ENCODE results near the gene SYT13. TPM values are rescaled to one million over a fixed set of nuclear protein-coding genes. Genes with fewer than 3 reads are reported as not detected.

Gene SYT13
- total RNA-seq, 1 experiment from 2014 or later: not detected

DNA sequence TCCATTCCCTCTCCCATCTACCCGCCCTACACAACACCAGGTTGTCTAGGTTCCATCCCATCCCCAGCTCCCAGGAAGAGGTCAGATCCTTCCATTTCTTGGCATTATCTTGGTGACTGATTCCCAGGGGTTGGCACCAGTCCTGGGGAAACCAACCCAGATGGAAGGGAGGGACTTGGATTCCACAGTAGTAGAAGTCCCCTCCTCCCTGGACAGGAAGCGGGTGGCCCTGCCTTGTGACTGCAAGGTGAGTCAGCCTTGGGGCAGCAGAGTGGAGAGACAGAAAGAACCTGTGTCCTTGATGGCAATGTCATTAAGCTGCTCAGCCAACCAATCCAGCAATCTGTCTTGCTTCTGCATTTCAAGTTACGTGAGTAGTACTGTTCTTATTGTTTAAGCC is 26.5 kb downstream of the SYT13 start:
- Histone ChIP-seq H3K36me3 (ENCODE audit: low read depth) (no peaks in the 10 kb centered on the region), H3K27ac (no peak overlapping the region), H2AFZ (no peak overlapping the region), H3K4me3 (no peak overlapping the region), H4K20me1 (ENCODE audit: insufficient read depth) (no peaks in the 10 kb centered on the region), H3K9me2 (ENCODE audit: insufficient read depth) (peaks cover 6% of the 10 kb centered on the region; the same call in 1 of the 2 replicates), H3K4me2 (no peak overlapping the region), H3K79me2 (ENCODE audit: low read depth) (no peaks in the 10 kb centered on the region), H3K9me3 (ENCODE audit: insufficient read depth, low read depth) (no peaks in the 10 kb centered on the region), H3F3A (ENCODE audit: insufficient read depth, low read depth) (no peaks in the 10 kb centered on the region), H3K27me3 (ENCODE audit: insufficient read depth, low read depth) (peaks cover 47% of the 10 kb centered on the region), H3K4me1 (replicated peaks; ENCODE audit: insufficient read depth) (0 out of 2 replicates have a peak, but pooled peaks cover 3% of the 10 kb centered on the region)
- ChIA-PET POLR2A (ENCODE audit: unreplicated experiment) (no interaction called here), CTCF (interaction anchor here (0.6 kb wide), 1 partner anchor 433 kb away, joined by 3 read pairs; no protein-coding TSS in a partner anchor)
- no TSS peak for BruUV-seq (replicated peaks)
- intact Hi-C loops (cut with micrococcal nuclease; ENCODE audit: unreplicated experiment): no loop called here
- peak; percentile 48 to 63 for DNase-seq
- TF ChIP-seq, protein P1, sequence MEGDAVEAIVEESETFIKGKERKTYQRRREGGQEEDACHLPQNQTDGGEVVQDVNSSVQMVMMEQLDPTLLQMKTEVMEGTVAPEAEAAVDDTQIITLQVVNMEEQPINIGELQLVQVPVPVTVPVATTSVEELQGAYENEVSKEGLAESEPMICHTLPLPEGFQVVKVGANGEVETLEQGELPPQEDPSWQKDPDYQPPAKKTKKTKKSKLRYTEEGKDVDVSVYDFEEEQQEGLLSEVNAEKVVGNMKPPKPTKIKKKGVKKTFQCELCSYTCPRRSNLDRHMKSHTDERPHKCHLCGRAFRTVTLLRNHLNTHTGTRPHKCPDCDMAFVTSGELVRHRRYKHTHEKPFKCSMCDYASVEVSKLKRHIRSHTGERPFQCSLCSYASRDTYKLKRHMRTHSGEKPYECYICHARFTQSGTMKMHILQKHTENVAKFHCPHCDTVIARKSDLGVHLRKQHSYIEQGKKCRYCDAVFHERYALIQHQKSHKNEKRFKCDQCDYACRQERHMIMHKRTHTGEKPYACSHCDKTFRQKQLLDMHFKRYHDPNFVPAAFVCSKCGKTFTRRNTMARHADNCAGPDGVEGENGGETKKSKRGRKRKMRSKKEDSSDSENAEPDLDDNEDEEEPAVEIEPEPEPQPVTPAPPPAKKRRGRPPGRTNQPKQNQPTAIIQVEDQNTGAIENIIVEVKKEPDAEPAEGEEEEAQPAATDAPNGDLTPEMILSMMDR (conservative IDR thresholded peaks at IDR 0.05): no peak
- no peak for TF ChIP-seq EZH2 (IDR thresholded peaks at IDR 0.05; ENCODE audit: low read depth)

DNA sequence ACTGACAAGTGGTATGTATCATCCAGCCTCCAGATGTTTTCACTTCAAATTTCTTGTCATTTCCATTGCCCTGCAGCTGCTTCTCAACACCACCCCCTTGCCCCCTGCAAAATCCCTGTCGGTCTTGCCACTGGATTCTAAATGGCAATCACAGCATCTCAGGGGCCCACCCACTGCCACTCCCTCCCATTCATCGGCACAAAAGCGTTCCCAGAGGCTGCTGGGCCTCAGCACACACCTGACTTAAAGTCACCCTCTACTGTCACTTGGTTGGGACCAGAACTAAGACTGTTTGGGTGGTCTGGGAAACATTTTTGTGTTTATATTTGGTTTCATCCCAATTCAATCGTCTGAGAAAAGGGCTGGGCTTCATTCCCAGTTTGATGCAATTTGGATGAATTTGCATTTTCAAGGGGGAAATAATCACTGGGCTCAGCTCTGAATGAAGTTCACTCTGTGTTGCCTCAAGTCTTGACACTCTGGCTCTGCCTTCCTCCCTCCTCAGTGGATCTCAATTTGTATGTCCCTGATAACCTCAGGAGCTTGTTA is 27.1 kb downstream of the SYT13 start:
- ChIA-PET CTCF (no interaction called here), POLR2A (ENCODE audit: unreplicated experiment) (no interaction called here)
- TF ChIP-seq EZH2 (IDR thresholded peaks at IDR 0.05; ENCODE audit: low read depth): no peak
- TF ChIP-seq, protein P1 (conservative IDR thresholded peaks at IDR 0.05): no peak
- peaks cover 6% of the 10 kb centered on the region; the same call in 1 of the 2 replicates for H3K9me2 ChIP-seq (ENCODE audit: insufficient read depth)
- no peaks in the 10 kb centered on the region for H3K79me2 ChIP-seq (ENCODE audit: low read depth)
- 0 out of 2 replicates have a peak, but pooled peaks cover 3% of the 10 kb centered on the region for H3K4me1 ChIP-seq (replicated peaks; ENCODE audit: insufficient read depth)
- H3F3A ChIP-seq (ENCODE audit: insufficient read depth, low read depth): no peaks in the 10 kb centered on the region
- no TSS peak for BruUV-seq (replicated peaks)
- intact Hi-C loops (cut with micrococcal nuclease; ENCODE audit: unreplicated experiment): no loop called here
- H2AFZ ChIP-seq: no peak overlapping the region
- H3K9me3 ChIP-seq (ENCODE audit: insufficient read depth, low read depth): no peaks in the 10 kb centered on the region
- no peak overlapping the region for H3K27ac ChIP-seq
- no peaks in the 10 kb centered on the region for H4K20me1 ChIP-seq (ENCODE audit: insufficient read depth)
- DNase-seq: no peak
- H3K36me3 ChIP-seq (ENCODE audit: low read depth): no peaks in the 10 kb centered on the region
- H3K4me2 ChIP-seq: no peak overlapping the region
- peaks cover 46% of the 10 kb centered on the region for H3K27me3 ChIP-seq (ENCODE audit: insufficient read depth, low read depth)
- H3K4me3 ChIP-seq: no peak overlapping the region

DNA sequence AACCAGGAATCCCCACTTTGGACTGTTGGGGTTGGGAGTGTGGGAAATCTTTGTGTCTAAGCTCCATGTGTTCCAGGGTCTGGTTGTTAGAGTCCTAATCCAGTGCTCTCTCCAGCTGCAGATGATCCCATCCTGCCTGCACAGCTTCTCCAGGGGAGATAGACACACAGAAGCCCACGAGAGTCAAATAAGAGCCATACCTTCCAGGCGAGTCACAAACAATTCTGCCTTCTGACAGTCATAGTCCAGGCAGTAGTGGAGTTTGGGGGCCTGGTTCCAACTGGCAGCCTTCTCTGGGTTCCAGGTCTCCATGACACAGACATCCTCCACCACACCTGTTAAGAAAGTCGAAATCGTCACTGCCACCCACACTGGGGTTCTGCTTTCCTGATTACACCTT is 32.1 kb downstream of the SYT13 start:
- no peaks in the 10 kb centered on the region for H3K4me1 ChIP-seq (replicated peaks; ENCODE audit: insufficient read depth)
- H3K27me3 ChIP-seq (ENCODE audit: insufficient read depth, low read depth): peaks cover 40% of the 10 kb centered on the region
- no peaks in the 10 kb centered on the region for H4K20me1 ChIP-seq (ENCODE audit: insufficient read depth)
- no peaks in the 10 kb centered on the region for H3K79me2 ChIP-seq (ENCODE audit: low read depth)
- CTCF ChIA-PET: no interaction called here
- H2AFZ ChIP-seq: no peak overlapping the region
- no peak overlapping the region for H3K4me2 ChIP-seq
- intact Hi-C loops (cut with micrococcal nuclease; ENCODE audit: unreplicated experiment): no loop called here
- TF ChIP-seq, protein P1 (conservative IDR thresholded peaks at IDR 0.05): no peak
- no peak for TF ChIP-seq EZH2 (IDR thresholded peaks at IDR 0.05; ENCODE audit: low read depth)
- no peak overlapping the region for H3K27ac ChIP-seq
- no peak for DNase-seq
- no peaks in the 10 kb centered on the region for H3F3A ChIP-seq (ENCODE audit: insufficient read depth, low read depth)
- H3K36me3 ChIP-seq (ENCODE audit: low read depth): no peaks in the 10 kb centered on the region
- POLR2A ChIA-PET (ENCODE audit: unreplicated experiment): no interaction called here
- H3K9me3 ChIP-seq (ENCODE audit: insufficient read depth, low read depth): no peaks in the 10 kb centered on the region
- H3K4me3 ChIP-seq: no peak overlapping the region
- no peaks in the 10 kb centered on the region for H3K9me2 ChIP-seq (ENCODE audit: insufficient read depth)
- no TSS peak for BruUV-seq (replicated peaks)

Measured in PC-9 (cell line).